ENCODE measurements around the gene MYO1D.
"Not testable (repeated sequence)": the region's sequence is repeated elsewhere in the genome, so short reads cannot be mapped to it uniquely, and the experiment has no call there.

Gene MYO1D

DNA sequence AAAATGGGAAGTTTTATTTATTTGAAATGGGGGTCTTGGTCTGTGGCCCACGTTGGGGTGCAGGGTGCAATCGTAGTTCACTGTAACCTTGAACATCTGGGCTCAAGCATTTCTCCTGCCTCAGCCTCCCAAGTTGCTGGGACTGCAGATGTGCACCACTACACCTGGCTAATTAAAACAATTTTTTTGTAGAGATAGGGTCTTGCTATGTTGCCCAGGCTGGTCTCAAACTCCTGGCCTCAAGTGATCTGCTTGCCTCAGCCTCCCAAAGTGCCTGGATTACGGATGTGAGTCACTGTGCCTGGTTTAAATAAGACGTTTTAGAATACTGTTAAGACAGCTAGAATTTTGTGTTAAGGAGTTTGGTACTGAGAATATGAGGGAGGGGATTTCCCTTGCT is 416.9 kb downstream of the MYO1D start:
- in situ Hi-C loops (cut with HindIII; ENCODE audit: low sequenced_read_pairs), result no loop called here
- TF ChIP-seq, protein P1, sequence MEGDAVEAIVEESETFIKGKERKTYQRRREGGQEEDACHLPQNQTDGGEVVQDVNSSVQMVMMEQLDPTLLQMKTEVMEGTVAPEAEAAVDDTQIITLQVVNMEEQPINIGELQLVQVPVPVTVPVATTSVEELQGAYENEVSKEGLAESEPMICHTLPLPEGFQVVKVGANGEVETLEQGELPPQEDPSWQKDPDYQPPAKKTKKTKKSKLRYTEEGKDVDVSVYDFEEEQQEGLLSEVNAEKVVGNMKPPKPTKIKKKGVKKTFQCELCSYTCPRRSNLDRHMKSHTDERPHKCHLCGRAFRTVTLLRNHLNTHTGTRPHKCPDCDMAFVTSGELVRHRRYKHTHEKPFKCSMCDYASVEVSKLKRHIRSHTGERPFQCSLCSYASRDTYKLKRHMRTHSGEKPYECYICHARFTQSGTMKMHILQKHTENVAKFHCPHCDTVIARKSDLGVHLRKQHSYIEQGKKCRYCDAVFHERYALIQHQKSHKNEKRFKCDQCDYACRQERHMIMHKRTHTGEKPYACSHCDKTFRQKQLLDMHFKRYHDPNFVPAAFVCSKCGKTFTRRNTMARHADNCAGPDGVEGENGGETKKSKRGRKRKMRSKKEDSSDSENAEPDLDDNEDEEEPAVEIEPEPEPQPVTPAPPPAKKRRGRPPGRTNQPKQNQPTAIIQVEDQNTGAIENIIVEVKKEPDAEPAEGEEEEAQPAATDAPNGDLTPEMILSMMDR (IDR thresholded peaks at IDR 0.05; ENCODE audit: low read depth, low read length), result no peak
- no peak overlapping the region for H3K4me3 ChIP-seq (ENCODE audit: low read depth, low read length)
- no peak for DNase-seq (ENCODE audit: low read depth, low spot score)

DNA sequence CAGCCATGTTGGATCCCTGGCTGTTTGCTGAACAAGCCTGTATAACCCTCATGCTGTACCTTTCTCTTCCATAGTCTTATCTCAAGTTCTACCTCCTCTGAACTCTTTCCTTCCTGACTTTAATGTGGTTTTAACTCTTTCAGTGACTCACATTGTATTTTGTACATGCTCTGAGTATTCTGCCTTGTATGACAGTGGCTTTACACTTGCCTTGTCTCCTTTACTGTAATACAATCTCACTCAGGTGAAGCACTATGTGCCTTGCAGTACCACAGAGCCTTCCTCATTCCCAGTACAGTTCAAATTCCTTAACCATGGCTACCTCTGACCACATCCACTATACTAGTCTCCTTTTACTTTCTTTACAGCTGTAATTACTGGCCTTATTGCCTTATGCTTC is 418.6 kb downstream of the MYO1D start:
- in situ Hi-C loops (cut with HindIII; ENCODE audit: low sequenced_read_pairs), result no loop called here
- DNase-seq (ENCODE audit: low read depth, low spot score), result no peak
- TF ChIP-seq, protein P1 (IDR thresholded peaks at IDR 0.05; ENCODE audit: low read depth, low read length), result no peak
- H3K4me3 ChIP-seq (ENCODE audit: low read depth, low read length), result no peak overlapping the region

DNA sequence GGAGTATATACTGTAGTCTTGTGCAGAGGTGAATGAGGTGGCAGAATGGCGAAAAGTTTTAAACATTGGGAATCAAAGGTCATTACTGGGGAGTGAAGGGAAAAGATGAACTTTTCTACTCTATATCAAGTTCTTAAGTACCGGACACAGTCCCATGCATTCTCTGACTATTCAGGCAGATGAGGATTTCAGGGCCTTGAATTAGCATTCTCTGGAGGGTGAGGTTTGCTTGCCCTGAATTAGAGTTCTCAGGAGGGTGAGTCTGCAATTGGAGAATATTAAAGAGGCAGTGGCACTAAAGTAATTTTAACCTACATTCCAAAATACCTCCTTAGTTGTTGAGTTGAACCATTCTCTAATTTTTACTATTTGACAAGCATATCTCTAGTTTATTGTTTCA is 423.6 kb downstream of the MYO1D start:
- H3K4me3 ChIP-seq (ENCODE audit: low read depth, low read length), result no peak overlapping the region
- in situ Hi-C loops (cut with HindIII; ENCODE audit: low sequenced_read_pairs), result no loop called here
- TF ChIP-seq, protein P1 (IDR thresholded peaks at IDR 0.05; ENCODE audit: low read depth, low read length), result no peak
- DNase-seq (ENCODE audit: low read depth, low spot score), result no peak

DNA sequence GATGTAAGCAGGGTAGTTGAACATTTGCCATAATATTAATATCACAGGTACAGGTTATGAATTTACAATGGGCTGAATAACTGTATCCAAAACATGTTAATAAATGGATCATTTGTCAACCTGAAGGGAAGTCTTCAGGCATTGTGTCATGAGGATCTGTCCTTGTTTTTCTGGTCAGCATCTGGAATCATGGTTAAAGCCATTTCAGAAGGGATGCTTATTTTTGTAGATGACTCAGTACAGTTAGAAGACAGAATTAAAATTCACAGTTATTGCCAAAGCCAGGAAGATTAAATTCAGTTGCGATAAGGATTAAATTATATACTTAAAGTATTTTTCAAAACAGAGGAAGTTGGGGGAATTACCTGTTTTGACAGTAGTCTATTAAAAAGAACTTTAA is 424.6 kb downstream of the MYO1D start:
- TF ChIP-seq, protein P1 (IDR thresholded peaks at IDR 0.05; ENCODE audit: low read depth, low read length), result no peak
- in situ Hi-C loops (cut with HindIII; ENCODE audit: low sequenced_read_pairs), result no loop called here
- no peak overlapping the region for H3K4me3 ChIP-seq (ENCODE audit: low read depth, low read length)
- DNase-seq (ENCODE audit: low read depth, low spot score), result peak; percentile 12

DNA sequence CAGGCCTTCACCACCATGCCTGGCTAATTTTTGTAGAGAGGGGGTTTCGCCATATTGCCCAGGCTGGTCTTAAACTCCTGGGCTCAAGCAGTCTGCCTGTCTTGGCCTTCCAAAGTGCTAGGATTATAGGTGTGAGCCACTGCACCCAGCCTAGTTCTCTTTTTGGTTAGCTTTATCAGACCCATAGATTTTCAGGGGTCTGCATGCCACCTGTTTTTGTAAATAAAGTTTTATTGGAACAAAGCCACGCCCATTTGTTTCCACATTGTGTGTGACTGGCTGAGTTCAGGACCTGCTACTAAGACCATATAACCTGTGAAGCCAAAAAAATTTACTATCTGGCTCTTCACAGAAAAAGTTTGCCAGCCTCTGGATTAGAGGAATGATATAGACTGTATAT is 425.0 kb downstream of the MYO1D start:
- no peak for DNase-seq (ENCODE audit: low read depth, low spot score)
- in situ Hi-C loops (cut with HindIII; ENCODE audit: low sequenced_read_pairs), result no loop called here
- no peak overlapping the region for H3K4me3 ChIP-seq (ENCODE audit: low read depth, low read length)
- TF ChIP-seq, protein P1 (IDR thresholded peaks at IDR 0.05; ENCODE audit: low read depth, low read length), result no peak

DNA sequence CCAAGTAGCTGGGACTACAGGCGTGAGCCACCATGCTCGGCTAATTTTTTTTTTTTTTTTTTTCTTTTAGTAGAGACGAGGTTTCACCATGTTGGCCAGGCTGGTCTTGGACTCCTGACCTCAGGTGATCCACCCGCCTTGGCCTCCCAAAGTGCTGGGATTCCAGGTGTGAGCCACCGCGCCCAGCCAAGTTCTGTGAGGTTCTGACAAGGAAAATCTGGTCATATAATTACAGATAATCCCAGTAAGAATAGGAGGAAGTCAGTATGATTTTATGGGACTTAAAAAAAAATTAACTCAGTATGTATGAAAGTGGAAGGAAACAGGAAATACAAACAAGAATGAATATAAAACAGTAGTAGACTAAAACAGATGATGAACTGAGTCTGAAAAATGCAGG is 426.5 kb downstream of the MYO1D start:
- in situ Hi-C loops (cut with HindIII; ENCODE audit: low sequenced_read_pairs); DNase-seq (ENCODE audit: low read depth, low spot score); H3K4me3 ChIP-seq (ENCODE audit: low read depth, low read length): not testable (repeated sequence)

DNA sequence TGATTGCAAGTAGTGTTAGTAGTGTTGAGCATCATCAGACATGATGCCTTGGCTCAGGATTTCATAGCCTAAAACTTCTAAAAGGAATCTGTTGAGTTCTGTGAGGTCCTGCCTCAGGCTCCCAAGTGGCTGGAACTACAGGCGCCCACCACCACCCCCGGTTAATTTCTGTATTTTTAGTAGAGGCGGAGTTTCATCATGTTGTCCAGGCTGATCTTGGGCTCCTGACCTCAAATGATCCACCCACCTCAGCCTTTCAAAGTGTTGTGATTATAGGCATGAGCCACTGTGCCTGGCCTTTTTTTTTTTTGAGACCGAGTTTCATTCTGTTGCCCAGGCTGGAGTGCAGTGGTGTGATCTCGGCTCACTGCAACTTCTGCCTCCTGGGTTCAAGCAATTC is 427.0 kb downstream of the MYO1D start:
- no peak for DNase-seq (ENCODE audit: low read depth, low spot score)
- no peak overlapping the region for H3K4me3 ChIP-seq (ENCODE audit: low read depth, low read length)
- in situ Hi-C loops (cut with HindIII; ENCODE audit: low sequenced_read_pairs), result no loop called here
- TF ChIP-seq, protein P1 (IDR thresholded peaks at IDR 0.05; ENCODE audit: low read depth, low read length), result no peak

Measured in astrocyte of the spinal cord (primary cell).